NB4 (cell line): ENCODE results near the gene APC2.
"Not testable (repeated sequence)": the region's sequence is repeated elsewhere in the genome, so short reads cannot be mapped to it uniquely, and the experiment has no call there.

Experiments
- DNase-seq: peaks from one replicate; pipeline ENCODE4 v3.0.0; 2010; ENCODE audit warnings: low read depth
- H3K4me3 ChIP-seq: one replicate; pipeline ENCODE4 v1.5.1; 2011; ENCODE audit warnings: mild to moderate bottlenecking, low read depth, low read length, moderate library complexity
- CTCF ChIP-seq: IDR thresholded peaks from one replicate; pipeline ENCODE4 v1.5.1; 2012; ENCODE audit warnings: low read depth, low read length
- MAX ChIP-seq: IDR thresholded peaks from 2 replicates; pipeline ENCODE4 v1.6.1; 2011; ENCODE audit warnings: low read depth, low read length
- MYC ChIP-seq: IDR thresholded peaks from 2 replicates; pipeline ENCODE4 v1.6.1; 2011; ENCODE audit warnings: low read depth, low read length
- POLR2A ChIP-seq: IDR thresholded peaks from 2 replicates; pipeline ENCODE4 v1.6.1; 2011; ENCODE audit warnings: mild to moderate bottlenecking; ENCODE audit not compliant: insufficient read length; ENCODE audit errors: extremely low read depth

The APC2 gene

GRCh38 chr19:1475751-1476437, 26.0 kb downstream of the APC2 start:
- no peak for DNase-seq
- H3K4me3 ChIP-seq: no peak overlapping the region
- TF ChIP-seq POLR2A: no peak
- TF ChIP-seq CTCF: no peak
- no peak for TF ChIP-seq MAX
- TF ChIP-seq MYC: no peak

GRCh38 chr19:1477056-1477455, 27.1 kb downstream of the APC2 start:
- not testable (repeated sequence) for H3K4me3 ChIP-seq, DNase-seq

- TF ChIP-seq POLR2A (peak; percentile 49), MAX (peak; percentile 96), CTCF (no peak), MYC (peak; percentile 50)
- peak; percentile 91 for DNase-seq
- H3K4me3 ChIP-seq: peak within 1 kb of the TSS; percentile 74
These were observed 29.2 kb downstream of the APC2 start, which contains the start of gene C19orf25 for GRCh38 chr19:1478934-1479707. Gene C19orf25 (minus strand): TSS chr19:1479215. CDS start chr19:1478903, 312 bp downstream.

GRCh38 chr19:1481224-1481892, 31.4 kb downstream of the APC2 start:
- TF ChIP-seq MYC (no peak), MAX (no peak), POLR2A (no peak), CTCF (no peak)
- no peak overlapping the region for H3K4me3 ChIP-seq
- DNase-seq: no peak

GRCh38 chr19:1481893-1482360, 32.0 kb downstream of the APC2 start:
- no peak overlapping the region for H3K4me3 ChIP-seq
- no peak for TF ChIP-seq POLR2A
- no peak for TF ChIP-seq CTCF
- TF ChIP-seq MYC: no peak
- no peak for TF ChIP-seq MAX
- no peak for DNase-seq
